B cell (primary cell): Measurements from ENCODE around the gene NDUFB7.
"Not testable (repeated sequence)": the region's sequence is repeated elsewhere in the genome, so short reads cannot be mapped to it uniquely, and the experiment has no call there.

Source experiments
- EZH2 ChIP-seq: IDR thresholded peaks from 2 replicates; pipeline ENCODE4 v1.6.1; 2012; ENCODE audit warnings: borderline replicate concordance, low read depth, mild to moderate bottlenecking, moderate library complexity, low read length; ENCODE audit not compliant: insufficient read depth, poor library complexity, severe bottlenecking
- TF ChIP-seq, protein P1 (sequence below): fragments of 200-600 bp; IDR thresholded peaks from one replicate; pipeline ENCODE4 v1.8.0; 2022; ENCODE audit warnings: antibody characterized with exemption, mild to moderate bottlenecking

DNA sequence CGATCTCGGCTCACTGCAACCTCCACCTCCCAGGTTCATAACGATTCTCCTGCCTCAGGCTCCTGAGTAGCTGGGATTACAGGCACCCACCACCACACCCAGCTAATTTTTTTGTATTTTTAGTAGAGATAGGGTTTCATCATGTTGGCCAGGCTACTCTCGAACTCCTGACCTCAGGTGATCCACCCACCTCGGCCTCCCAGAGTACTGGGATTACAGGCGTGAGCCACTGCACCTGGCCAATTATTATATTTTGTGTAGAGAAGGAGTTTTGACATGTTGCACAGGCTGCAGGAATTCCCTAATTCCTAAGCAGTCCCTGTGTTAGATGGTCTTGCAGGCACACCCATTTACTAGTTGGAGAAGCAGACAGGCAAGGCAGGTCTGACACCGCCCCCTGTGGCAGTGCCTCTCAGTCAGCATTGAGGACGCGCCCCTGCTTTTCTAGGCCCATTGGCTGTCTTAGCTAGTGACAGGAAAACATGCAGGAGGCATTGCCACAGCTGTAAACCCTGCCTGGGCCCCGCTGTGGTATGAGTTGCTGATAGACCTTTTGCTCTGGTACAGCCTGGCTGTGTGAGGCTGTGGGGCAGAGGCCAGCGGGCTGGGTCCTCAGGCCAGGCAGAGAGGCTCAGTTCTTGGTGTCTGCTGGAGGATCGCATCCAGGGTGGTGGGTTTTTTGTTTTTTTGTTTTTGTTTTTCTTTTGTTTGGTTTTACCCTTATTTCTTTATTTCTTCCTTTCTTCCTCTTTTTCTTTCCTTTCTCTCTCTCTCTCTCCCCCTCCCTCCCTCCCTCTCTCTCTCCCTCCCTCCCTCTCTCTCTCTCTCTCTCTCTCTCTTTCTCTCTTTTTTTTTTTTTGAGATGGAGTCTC is 20.5 kb downstream of the NDUFB7 start:
- TF ChIP-seq, protein P1, sequence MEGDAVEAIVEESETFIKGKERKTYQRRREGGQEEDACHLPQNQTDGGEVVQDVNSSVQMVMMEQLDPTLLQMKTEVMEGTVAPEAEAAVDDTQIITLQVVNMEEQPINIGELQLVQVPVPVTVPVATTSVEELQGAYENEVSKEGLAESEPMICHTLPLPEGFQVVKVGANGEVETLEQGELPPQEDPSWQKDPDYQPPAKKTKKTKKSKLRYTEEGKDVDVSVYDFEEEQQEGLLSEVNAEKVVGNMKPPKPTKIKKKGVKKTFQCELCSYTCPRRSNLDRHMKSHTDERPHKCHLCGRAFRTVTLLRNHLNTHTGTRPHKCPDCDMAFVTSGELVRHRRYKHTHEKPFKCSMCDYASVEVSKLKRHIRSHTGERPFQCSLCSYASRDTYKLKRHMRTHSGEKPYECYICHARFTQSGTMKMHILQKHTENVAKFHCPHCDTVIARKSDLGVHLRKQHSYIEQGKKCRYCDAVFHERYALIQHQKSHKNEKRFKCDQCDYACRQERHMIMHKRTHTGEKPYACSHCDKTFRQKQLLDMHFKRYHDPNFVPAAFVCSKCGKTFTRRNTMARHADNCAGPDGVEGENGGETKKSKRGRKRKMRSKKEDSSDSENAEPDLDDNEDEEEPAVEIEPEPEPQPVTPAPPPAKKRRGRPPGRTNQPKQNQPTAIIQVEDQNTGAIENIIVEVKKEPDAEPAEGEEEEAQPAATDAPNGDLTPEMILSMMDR, result peak; percentile 66
- TF ChIP-seq EZH2, result not testable (repeated sequence)
